Measurements from ENCODE around the gene RAB15. TPM values are rescaled to one million over a fixed set of nuclear protein-coding genes. Genes with fewer than 3 reads are reported as not detected.

RAB15 gene
- 18.3 TPM for total RNA-seq
- polyA plus RNA-seq (ENCODE audit: insufficient read depth, low read depth, low replicate concordance) = 21.7 TPM
- long read RNA-seq, donor 1, partial matches to known transcripts = 0 of 4 reads
- long read RNA-seq, donor 1, other reads (novel, unspliced or antisense) = 0 of 4 reads
- long read RNA-seq, donor 2, partial matches to known transcripts = 0 of 1 reads
- long read RNA-seq, donor 2, other reads (novel, unspliced or antisense) = 0 of 1 reads
- long read RNA-seq, donor 3, partial matches to known transcripts = 9 of 10 reads
- long read RNA-seq, donor 3, other reads (novel, unspliced or antisense) = 0 of 10 reads
- long read RNA-seq, donor 4, partial matches to known transcripts = 0 of 6 reads
- long read RNA-seq, donor 4, other reads (novel, unspliced or antisense) = 0 of 6 reads
- long read RNA-seq, donor 5 = 0 reads
- long read RNA-seq, donor 6 = 0 reads
- long read RNA-seq, donor 7, partial matches to known transcripts = 1 of 19 reads
- long read RNA-seq, donor 7, other reads (novel, unspliced or antisense) = 14 of 19 reads
- long read RNA-seq, donor 8, partial matches to known transcripts = 8 of 11 reads
- long read RNA-seq, donor 8, other reads (novel, unspliced or antisense) = 0 of 11 reads
- long read RNA-seq, donor 9, partial matches to known transcripts = 0 of 1 reads
- long read RNA-seq, donor 9, other reads (novel, unspliced or antisense) = 0 of 1 reads
- long read RNA-seq, donor 10, partial matches to known transcripts = 0 of 3 reads
- long read RNA-seq, donor 10, other reads (novel, unspliced or antisense) = 0 of 3 reads

- peak; percentile 51 to 81 (median 77) for DNase-seq
- Histone ChIP-seq H3K27ac (ENCODE audit: low read depth in 2 of 2, low read length in 2 of 2) (peak within 1 kb of the TSS; percentile 32 to 60), H3K4me3 (ENCODE audit: low read length in 3 of 3) (peak within 1 kb of the TSS; percentile 50 to 66 (median 64)), H3K27me3 (ENCODE audit: control insufficient read depth, insufficient read depth, low read length) (no peaks in the 10 kb centered on the region), H3K9ac (ENCODE audit: low read length in 3 of 3) (peak within 1 kb of the TSS; percentile 2 to 78 (median 43)), H3K36me3 (ENCODE audit: control insufficient read depth in 2 of 3, insufficient read depth in 3 of 3, low read length in 3 of 3) (no peaks in the 10 kb centered on the region), H3K9me3 (ENCODE audit: control insufficient read depth in 2 of 3, insufficient read depth in 1 of 3, low read length in 3 of 3) (no peaks in the 10 kb centered on the region), H3K4me1 (ENCODE audit: control insufficient read depth in 2 of 3, insufficient read depth in 2 of 3, low read depth in 1 of 3, low read length in 3 of 3) (peaks cover 0 to 6% (median 0%) of the 10 kb centered on the region in 3 donors)
- intact Hi-C loops (cut with DNase I) = no loop called here
- no peak for FAIRE-seq
- TF ChIP-seq CTCF (IDR thresholded peaks at IDR 0.05; ENCODE audit: borderline replicate concordance, extremely low read depth, insufficient read depth) = no peak
These were observed at the start of gene RAB15 for GRCh38 chr14:64971943-64972791. Gene RAB15 (minus strand): TSS chr14:64972336. CDS start chr14:64972076, 260 bp downstream.

- Histone ChIP-seq H3K27ac (ENCODE audit: low read depth in 2 of 2, low read length in 2 of 2) (no peak overlapping the region), H3K9ac (ENCODE audit: low read length in 3 of 3) (no peak overlapping the region), H3K27me3 (ENCODE audit: control insufficient read depth, insufficient read depth, low read length) (no peaks in the 10 kb centered on the region), H3K4me1 (ENCODE audit: control insufficient read depth in 2 of 3, insufficient read depth in 2 of 3, low read depth in 1 of 3, low read length in 3 of 3) (peaks cover 0 to 5% (median 2%) of the 10 kb centered on the region in 3 donors), H3K9me3 (ENCODE audit: control insufficient read depth in 2 of 3, insufficient read depth in 1 of 3, low read length in 3 of 3) (no peaks in the 10 kb centered on the region), H3K36me3 (ENCODE audit: control insufficient read depth in 2 of 3, insufficient read depth in 3 of 3, low read length in 3 of 3) (no peaks in the 10 kb centered on the region), H3K4me3 (ENCODE audit: low read length in 3 of 3) (no peak overlapping the region)
- DNase-seq (peak in 3 of 5 donors; percentile 40 to 90 (median 86)), FAIRE-seq (peak; percentile 90)
- intact Hi-C loops (cut with DNase I) = no loop called here
- peak; percentile 63 for TF ChIP-seq CTCF (IDR thresholded peaks at IDR 0.05; ENCODE audit: borderline replicate concordance, extremely low read depth, insufficient read depth)
These were observed 47.9 kb upstream of the RAB15 start for GRCh38 chr14:65019944-65020566.

- no peak overlapping the region for H3K27ac ChIP-seq (ENCODE audit: low read depth in 2 of 2, low read length in 2 of 2)
- H3K9ac ChIP-seq (ENCODE audit: low read length in 3 of 3) = no peak overlapping the region
- intact Hi-C loops (cut with DNase I) = no loop called here
- FAIRE-seq = no peak
- peaks cover 0 to 5% (median 2%) of the 10 kb centered on the region in 3 donors for H3K4me1 ChIP-seq (ENCODE audit: control insufficient read depth in 2 of 3, insufficient read depth in 2 of 3, low read depth in 1 of 3, low read length in 3 of 3)
- no peaks in the 10 kb centered on the region for H3K27me3 ChIP-seq (ENCODE audit: control insufficient read depth, insufficient read depth, low read length)
- no peak for TF ChIP-seq CTCF (IDR thresholded peaks at IDR 0.05; ENCODE audit: borderline replicate concordance, extremely low read depth, insufficient read depth)
- no peak overlapping the region for H3K4me3 ChIP-seq (ENCODE audit: low read length in 3 of 3)
- no peak for DNase-seq
- no peaks in the 10 kb centered on the region for H3K9me3 ChIP-seq (ENCODE audit: control insufficient read depth in 2 of 3, insufficient read depth in 1 of 3, low read length in 3 of 3)
- peaks cover 0 to 2% (median 0%) of the 10 kb centered on the region in 3 donors for H3K36me3 ChIP-seq (ENCODE audit: control insufficient read depth in 2 of 3, insufficient read depth in 3 of 3, low read length in 3 of 3)
These were observed 44.3 kb upstream of the RAB15 start for GRCh38 chr14:65016471-65016870.

Data from kidney (tissue), 22 donors.